ENCODE data around the gene RALGDS.

RALGDS gene

DNA sequence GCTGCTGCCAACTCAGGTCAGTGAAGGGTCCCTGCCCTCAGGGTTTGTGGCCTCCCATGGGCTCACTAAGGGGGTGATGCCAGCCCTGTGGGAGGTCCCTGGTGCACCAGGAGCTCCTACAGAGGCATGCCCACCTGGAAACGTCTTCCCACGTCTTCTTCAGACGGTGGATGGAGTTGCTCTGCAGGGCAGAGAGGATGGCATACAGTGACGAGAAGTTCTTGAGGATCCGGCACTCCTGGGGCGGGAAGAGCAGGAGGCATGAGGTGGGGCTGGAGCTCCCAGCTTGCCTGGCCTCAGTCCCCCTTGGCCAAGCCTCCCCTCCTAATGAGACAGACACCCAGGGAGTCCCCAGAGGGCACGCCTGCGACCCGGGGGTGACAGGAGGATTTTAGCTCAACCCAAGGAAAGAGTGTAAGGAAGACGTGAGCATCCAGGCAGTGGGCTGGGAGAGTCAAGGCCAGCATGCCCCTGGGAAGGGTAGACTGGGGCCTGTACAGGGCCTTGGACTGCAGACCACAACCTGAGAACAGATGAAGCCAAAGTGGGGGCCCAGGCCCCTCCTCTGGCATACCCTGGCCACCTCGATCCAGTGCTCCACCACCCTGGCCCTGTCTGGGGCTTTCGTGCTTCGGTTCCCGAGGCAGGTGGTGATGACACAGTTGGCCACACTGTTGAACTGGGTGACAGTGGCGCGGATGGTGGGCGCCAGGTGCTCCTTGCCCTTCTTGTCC is 14.4 kb downstream of the RALGDS start:
- H3K9ac ChIP-seq (ENCODE audit: low read length): no peak overlapping the region
- no peaks in the 10 kb centered on the region for H3K4me1 ChIP-seq (ENCODE audit: control insufficient read depth, low read depth, low read length)
- no peaks in the 10 kb centered on the region for H3K27me3 ChIP-seq (ENCODE audit: control insufficient read depth, insufficient read depth, low read length)
- H3K4me3 ChIP-seq (ENCODE audit: low read length): no peak overlapping the region
- peaks cover 26% of the 10 kb centered on the region for H3K36me3 ChIP-seq (ENCODE audit: control insufficient read depth, low read depth, low read length)
- H3K27ac ChIP-seq (ENCODE audit: low read length): no peak overlapping the region
- no peaks in the 10 kb centered on the region for H3K9me3 ChIP-seq (ENCODE audit: control insufficient read depth, low read depth, low read length)

DNA sequence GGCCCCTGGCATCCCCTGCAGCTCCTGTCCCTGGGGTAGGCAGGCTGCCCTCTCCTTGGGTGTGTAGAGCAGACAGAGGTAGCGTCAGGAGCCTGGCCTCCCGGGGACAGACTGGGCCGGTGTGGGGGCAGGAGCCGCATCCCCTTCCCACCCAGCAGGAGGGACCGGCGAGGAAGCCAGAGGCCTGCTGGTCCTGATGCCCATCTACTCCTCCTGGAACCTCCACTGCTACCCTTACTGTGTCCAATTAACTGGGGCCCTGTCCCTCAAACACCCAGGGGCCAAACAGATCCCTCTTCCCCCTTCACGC is 15.6 kb downstream of the RALGDS start:
- Histone ChIP-seq H3K9ac (ENCODE audit: low read length) (no peak overlapping the region), H3K9me3 (ENCODE audit: control insufficient read depth, low read depth, low read length) (no peaks in the 10 kb centered on the region), H3K27me3 (ENCODE audit: control insufficient read depth, insufficient read depth, low read length) (no peaks in the 10 kb centered on the region), H3K4me1 (ENCODE audit: control insufficient read depth, low read depth, low read length) (no peaks in the 10 kb centered on the region), H3K36me3 (ENCODE audit: control insufficient read depth, low read depth, low read length) (peaks cover 32% of the 10 kb centered on the region), H3K4me3 (ENCODE audit: low read length) (no peak overlapping the region), H3K27ac (ENCODE audit: low read length) (no peak overlapping the region)

DNA sequence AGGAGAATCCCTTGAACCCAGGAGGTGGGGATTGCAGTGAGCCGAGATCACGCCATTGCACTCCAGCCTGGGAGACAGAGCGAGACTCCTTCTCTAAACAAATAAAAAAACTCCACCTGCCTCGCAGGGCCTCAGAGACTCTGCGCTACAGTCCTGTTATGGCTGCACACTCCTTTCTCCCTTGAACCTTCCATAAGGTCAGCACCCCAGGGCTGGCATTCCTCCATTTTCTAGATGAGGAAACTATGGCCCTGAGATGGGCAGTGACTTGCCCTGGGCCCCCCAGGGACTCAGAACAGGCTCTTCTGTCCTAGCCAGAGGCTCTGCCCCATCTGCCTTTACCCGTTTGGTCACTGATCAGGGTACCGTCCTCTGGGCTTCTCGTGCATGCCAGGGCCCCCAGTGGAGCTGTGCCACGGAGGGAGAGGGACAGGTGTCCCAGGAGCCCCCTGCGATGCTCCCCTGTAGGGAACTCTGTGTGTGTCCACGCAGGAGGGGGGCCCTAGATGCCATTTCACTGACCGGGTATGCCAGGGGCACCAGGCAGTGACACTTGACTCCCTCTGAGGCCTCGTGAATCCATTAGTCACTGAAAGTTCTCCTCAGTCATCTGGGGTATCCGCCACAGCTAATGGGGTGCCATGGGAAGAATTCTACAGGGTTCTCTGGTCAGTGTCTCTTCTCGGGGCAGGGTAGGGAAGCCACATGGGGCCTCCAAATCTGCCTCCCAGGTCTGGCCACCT is 16.2 kb downstream of the RALGDS start:
- peaks cover 32% of the 10 kb centered on the region for H3K36me3 ChIP-seq (ENCODE audit: control insufficient read depth, low read depth, low read length)
- no peak overlapping the region for H3K9ac ChIP-seq (ENCODE audit: low read length)
- no peaks in the 10 kb centered on the region for H3K9me3 ChIP-seq (ENCODE audit: control insufficient read depth, low read depth, low read length)

DNA sequence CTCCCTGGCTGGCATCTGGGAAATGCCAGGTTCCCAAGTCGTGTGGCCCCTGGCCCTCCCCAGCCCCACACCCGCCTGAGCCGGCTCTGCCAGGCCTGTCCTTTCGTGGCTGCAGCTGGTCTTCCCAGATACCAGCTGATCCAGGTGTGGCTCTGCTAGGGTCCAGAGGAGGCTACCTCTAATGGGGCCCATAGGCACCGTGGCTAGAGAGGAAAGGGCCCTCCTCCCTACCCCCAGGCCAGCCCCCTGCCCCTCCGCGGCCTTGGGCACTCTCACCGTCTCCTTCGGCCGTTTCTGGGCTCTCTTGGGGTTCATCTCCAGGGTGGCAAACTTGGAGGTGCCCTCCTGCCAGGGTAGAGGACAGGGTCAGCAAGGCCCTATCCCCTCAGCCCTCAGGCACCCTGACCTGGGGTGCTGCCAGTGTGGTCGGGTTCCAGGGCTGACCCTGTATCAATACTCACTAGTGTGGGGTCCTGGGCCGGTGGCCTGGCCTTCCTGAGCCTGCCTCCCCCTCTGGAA is 17.0 kb downstream of the RALGDS start:
- no peak overlapping the region for H3K4me3 ChIP-seq (ENCODE audit: low read length)
- no peaks in the 10 kb centered on the region for H3K4me1 ChIP-seq (ENCODE audit: control insufficient read depth, low read depth, low read length)
- H3K27me3 ChIP-seq (ENCODE audit: control insufficient read depth, insufficient read depth, low read length): no peaks in the 10 kb centered on the region
- no peaks in the 10 kb centered on the region for H3K9me3 ChIP-seq (ENCODE audit: control insufficient read depth, low read depth, low read length)
- H3K9ac ChIP-seq (ENCODE audit: low read length): no peak overlapping the region
- peaks cover 32% of the 10 kb centered on the region for H3K36me3 ChIP-seq (ENCODE audit: control insufficient read depth, low read depth, low read length)
- H3K27ac ChIP-seq (ENCODE audit: low read length): no peak overlapping the region

More for the DNA sequence above, 16.2 kb downstream of the RALGDS start:
- H3K4me3 ChIP-seq (ENCODE audit: low read length): no peak overlapping the region
- no peak overlapping the region for H3K27ac ChIP-seq (ENCODE audit: low read length)
- no peaks in the 10 kb centered on the region for H3K27me3 ChIP-seq (ENCODE audit: control insufficient read depth, insufficient read depth, low read length)
- no peaks in the 10 kb centered on the region for H3K4me1 ChIP-seq (ENCODE audit: control insufficient read depth, low read depth, low read length)

DNA sequence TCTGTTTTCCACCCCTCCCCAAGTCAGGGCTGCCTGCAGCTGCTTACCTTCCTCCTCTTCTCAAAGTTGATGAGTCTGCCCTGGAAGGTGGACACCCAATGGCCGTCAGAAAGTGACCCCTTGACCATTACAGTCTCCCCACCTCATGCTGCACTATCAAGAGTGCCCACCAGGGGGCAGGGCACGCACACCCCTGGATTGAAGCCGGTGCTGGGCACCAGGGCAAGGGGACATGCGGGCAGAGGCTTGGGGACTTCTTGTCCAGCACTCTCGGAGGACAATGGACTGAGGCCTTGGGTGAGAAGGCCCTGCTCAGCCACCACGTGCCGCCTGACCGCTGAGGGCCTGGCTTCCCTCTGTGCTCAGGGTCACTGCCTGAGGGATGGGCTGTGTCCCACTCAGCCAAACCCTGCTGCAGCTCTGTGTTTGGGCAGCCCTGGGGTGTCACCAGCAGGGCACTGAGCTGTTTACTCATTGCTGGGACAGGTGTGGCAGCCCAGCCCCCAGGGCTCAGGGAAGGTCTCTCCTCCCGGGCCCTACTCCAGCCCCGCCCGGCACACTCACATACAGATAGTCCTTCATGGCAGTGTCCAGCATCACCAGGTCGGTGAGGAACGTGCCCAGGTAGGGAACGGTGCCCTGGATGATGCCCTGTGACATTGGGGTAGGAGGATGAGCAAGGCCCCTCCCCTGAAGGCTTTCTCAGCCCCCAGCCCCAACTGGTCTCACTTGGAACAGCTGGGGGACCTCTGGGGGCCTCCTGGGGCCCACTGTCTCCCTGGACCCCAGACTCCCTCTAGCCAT is 17.7 kb downstream of the RALGDS start:
- no peak overlapping the region for H3K4me3 ChIP-seq (ENCODE audit: low read length)
- no peak overlapping the region for H3K9ac ChIP-seq (ENCODE audit: low read length)
- no peak overlapping the region for H3K27ac ChIP-seq (ENCODE audit: low read length)

DNA sequence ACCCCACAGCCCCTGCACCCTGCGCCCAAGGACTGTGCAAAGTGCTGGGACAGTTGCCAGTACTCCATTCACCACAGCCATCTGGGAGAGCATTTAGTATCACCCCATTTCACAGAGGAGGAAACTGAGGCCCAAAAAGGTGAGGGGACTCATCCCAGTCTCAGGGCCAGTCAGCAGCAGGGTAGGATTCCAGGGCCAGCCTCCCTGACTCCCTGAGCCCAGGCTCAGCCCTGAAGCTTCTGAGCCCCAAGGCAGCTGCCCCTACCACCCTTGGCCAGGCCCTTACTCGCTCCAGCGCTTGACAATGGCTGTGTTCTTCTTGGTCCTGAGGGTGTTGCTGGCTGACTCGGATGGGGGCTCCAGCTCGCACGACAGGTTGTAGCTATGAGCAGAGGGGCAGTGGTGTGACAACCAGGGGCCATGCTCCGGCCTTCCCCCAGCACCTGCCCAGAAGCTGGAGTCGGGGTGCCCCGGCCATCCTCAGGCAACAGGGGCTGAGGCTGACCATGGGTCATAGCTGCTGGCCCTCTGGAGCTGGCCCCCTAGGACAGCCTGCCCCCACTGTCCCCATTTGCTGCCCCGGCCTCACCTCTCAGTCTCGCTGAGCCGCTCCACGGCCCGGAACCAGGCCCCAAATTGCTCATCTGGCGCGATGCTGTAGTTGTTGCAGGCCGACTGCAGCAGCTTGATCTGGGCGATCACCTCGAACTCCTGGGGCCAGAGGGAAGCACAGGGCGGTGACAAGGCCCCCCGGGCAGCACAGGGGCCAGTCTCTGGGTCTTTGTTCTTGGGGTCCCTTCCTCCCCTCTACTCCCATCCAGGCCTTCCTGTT is 18.6 kb downstream of the RALGDS start:
- no peaks in the 10 kb centered on the region for H3K27me3 ChIP-seq (ENCODE audit: control insufficient read depth, insufficient read depth, low read length)
- peaks cover 33% of the 10 kb centered on the region for H3K36me3 ChIP-seq (ENCODE audit: control insufficient read depth, low read depth, low read length)
- H3K27ac ChIP-seq (ENCODE audit: low read length): no peak overlapping the region
- no peak overlapping the region for H3K9ac ChIP-seq (ENCODE audit: low read length)
- H3K4me1 ChIP-seq (ENCODE audit: control insufficient read depth, low read depth, low read length): no peaks in the 10 kb centered on the region
- no peaks in the 10 kb centered on the region for H3K9me3 ChIP-seq (ENCODE audit: control insufficient read depth, low read depth, low read length)
- no peak overlapping the region for H3K4me3 ChIP-seq (ENCODE audit: low read length)

More for the DNA sequence above, 17.7 kb downstream of the RALGDS start:
- H3K4me1 ChIP-seq (ENCODE audit: control insufficient read depth, low read depth, low read length): no peaks in the 10 kb centered on the region
- H3K27me3 ChIP-seq (ENCODE audit: control insufficient read depth, insufficient read depth, low read length): no peaks in the 10 kb centered on the region
- H3K36me3 ChIP-seq (ENCODE audit: control insufficient read depth, low read depth, low read length): peaks cover 34% of the 10 kb centered on the region
- H3K9me3 ChIP-seq (ENCODE audit: control insufficient read depth, low read depth, low read length): no peaks in the 10 kb centered on the region

DNA sequence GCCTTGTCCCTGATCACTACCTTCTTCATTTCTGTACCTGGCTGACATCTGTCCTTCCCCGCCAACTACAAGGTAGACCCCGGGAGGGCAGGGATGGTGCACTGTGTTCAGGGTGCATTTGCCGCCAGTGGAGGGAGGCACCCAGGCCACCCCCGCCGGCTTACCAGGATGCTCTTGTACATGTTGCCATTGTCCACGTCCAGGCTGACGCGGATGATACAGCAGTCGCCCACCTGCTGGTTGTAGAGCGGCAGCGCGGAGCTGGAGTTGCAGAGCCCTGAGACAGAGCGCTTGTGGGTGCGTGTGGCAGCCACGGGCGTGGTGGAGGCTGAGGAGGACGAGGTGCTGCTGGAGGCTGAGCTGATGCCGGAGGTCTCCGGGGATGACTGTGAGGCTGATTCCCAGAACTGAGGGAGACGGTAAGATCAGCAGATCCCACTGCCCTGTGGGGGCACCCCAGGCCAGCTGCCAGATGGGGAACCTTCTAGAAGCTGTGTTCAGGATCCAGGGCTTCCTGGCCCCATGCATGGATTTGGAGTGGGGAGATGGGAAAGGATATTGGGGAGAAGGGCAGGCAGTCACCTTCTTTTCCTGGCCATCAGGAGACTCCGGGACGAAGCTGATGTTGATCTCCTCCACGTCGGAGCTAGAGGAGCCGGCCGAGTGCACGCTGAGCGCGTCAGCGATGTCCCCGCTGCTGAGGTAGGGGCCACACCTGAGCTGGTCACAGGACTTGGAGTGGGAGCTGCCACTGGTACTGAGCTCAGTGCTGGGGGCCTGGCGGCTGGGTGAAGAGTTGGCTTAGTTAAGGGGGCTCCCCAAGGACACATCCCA is 19.5 kb downstream of the RALGDS start:
- Histone ChIP-seq H3K9me3 (ENCODE audit: control insufficient read depth, low read depth, low read length) (no peaks in the 10 kb centered on the region), H3K27me3 (ENCODE audit: control insufficient read depth, insufficient read depth, low read length) (no peaks in the 10 kb centered on the region), H3K9ac (ENCODE audit: low read length) (no peak overlapping the region), H3K36me3 (ENCODE audit: control insufficient read depth, low read depth, low read length) (peaks cover 27% of the 10 kb centered on the region), H3K27ac (ENCODE audit: low read length) (no peak overlapping the region), H3K4me3 (ENCODE audit: low read length) (no peak overlapping the region), H3K4me1 (ENCODE audit: control insufficient read depth, low read depth, low read length) (no peaks in the 10 kb centered on the region)

DNA sequence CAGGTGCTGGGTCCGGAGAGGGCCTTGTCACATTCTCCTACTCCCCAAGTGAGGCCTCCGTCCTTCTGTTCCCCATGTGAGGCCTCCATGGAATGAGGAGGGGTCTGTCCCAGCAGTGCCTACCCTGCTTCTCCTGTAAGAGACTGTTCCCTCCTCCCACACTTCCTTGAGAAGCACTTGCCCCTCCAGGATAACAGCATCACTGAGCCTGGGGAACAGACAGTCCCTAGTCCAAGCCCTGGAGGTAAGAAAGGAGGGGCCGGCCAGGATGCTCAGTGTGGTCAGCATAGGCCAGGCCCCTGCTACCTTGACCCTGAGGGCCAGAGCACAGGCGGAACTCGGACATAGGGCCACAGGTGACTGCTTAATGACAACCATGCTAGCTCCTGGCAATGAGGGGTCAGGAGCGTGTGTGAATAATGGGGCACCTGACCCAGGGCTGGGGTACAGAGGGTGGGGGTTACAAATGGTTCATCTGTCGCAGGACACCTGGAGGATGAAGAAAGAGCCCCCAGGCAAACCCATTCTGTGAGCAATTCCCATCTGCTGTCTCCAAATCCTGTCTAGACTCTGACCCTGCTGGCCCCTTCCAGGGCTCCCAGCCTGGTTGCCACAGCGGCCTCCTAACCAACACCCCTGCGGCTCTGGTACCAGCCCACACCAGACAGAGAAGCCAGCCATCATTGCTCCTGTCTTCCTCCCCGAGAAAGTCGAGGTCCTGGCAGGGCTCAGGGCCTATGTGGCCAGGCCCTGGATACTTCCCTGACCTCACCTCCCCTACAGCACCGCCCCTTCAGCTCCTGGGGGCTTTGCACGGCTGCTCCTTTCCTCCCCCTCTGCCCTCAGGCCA is 20.3 kb downstream of the RALGDS start:
- Histone ChIP-seq H3K4me1 (ENCODE audit: control insufficient read depth, low read depth, low read length) (no peaks in the 10 kb centered on the region), H3K9me3 (ENCODE audit: control insufficient read depth, low read depth, low read length) (no peaks in the 10 kb centered on the region), H3K27me3 (ENCODE audit: control insufficient read depth, insufficient read depth, low read length) (no peaks in the 10 kb centered on the region), H3K36me3 (ENCODE audit: control insufficient read depth, low read depth, low read length) (peaks cover 24% of the 10 kb centered on the region), H3K4me3 (ENCODE audit: low read length) (no peak overlapping the region), H3K9ac (ENCODE audit: low read length) (no peak overlapping the region), H3K27ac (ENCODE audit: low read length) (no peak overlapping the region)

DNA sequence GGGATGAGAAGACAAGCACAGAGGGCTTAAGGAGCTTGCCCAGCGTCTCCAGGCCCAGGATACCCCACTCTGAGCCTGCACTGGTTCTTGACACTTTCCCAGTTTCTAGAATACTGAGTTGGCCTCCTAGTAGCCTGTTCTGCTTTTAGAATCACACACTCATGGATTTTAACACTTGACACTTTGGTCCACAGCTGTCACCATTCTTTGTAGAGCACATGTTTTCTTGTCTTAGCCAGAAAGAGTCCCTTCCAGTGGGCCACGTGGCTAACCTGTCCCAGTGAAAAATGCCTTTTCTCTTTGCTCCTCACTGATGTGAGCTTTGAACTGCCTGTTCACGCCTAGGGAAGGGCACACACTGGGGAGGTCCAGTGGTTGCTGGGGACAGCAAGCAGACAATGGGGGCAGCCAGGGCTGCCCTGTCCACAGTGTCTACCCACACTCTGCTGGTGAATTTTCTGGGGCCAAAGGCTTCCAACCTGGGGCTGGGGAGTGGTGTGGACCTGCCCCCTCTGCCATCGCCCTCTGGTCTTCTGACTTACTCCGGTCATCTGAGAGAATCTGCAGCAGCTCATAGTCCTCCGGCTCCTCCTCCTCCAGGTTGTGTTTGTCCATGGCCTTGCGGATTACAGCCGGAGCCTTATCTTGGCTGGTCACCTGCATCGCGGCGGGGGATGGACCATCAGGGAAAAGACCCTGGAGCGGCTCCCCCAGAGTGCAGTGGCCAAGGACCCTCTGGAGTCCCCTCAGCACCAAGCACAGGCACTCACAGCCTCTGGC is 21.1 kb downstream of the RALGDS start:
- Histone ChIP-seq H3K36me3 (ENCODE audit: control insufficient read depth, low read depth, low read length) (peaks cover 24% of the 10 kb centered on the region), H3K4me1 (ENCODE audit: control insufficient read depth, low read depth, low read length) (no peaks in the 10 kb centered on the region), H3K27me3 (ENCODE audit: control insufficient read depth, insufficient read depth, low read length) (no peaks in the 10 kb centered on the region), H3K4me3 (ENCODE audit: low read length) (no peak overlapping the region), H3K9ac (ENCODE audit: low read length) (no peak overlapping the region), H3K9me3 (ENCODE audit: control insufficient read depth, low read depth, low read length) (peaks cover 5% of the 10 kb centered on the region), H3K27ac (ENCODE audit: low read length) (no peak overlapping the region)
